ENCODE data around the gene INTS11. TPM values are rescaled to one million over a fixed set of nuclear protein-coding genes. Genes with fewer than 3 reads are reported as not detected.

Gene INTS11
- total and polyA plus RNA-seq, 2 donors (not counting 1 experiment from before 2014, with no cell fraction given): 149 to 245 TPM

DNA sequence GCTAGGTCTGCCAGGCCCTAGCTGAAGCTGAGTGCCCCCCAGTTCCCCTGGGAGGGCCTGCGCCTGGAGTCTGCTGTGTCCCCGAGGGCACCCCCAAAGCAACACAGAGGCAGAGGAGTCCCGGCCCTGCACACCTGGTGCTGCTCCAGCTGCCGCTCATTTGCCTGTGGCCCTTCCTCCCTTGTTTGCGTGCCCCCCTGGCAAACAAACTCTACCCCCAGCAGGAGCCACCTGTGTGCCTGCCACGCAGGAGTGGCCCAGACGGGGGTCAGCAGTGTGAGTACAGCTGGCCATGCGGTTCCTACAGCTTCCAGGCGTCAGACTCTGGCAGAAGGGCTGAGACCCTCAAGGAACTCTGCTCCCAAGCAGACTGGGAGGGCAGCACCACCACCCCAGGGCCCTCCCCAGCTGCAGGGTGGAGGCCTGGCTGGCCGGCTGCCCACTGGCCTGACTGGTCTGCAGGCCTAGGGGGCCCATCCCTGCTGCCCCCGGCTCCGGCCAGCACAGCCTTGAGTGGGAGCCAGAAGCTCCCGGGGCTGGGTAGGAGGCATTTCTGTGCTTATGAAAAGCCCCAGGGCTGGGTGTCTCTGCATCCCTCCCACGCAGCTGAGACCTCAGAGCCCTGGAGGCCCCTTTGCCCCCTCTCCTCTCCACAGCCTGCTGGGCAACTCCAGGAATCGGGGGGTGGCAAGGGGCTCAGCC lies 6.1 kb upstream of the INTS11 start:
- Histone ChIP-seq H3K4me3 (ENCODE audit: control extremely low read depth in 1 of 5, extremely low read depth in 1 of 5, insufficient read depth in 1 of 5, low read depth in 2 of 5, low read length in 4 of 5) (no peak overlapping the region), H3K9me3 (ENCODE audit: control extremely low read depth in 1 of 3, control insufficient read depth in 2 of 3, insufficient read depth in 1 of 3, low read length in 2 of 3) (peaks cover 0 to 16% (median 0%) of the 10 kb centered on the region in 3 donors), H3K27ac (ENCODE audit: low read length in 2 of 2) (peak overlapping the region in 1 of 2 donors; percentile 44), H2AFZ (ENCODE audit: insufficient read depth, low read depth, low read length, poor library complexity, severe bottlenecking) (no peak overlapping the region), H3K9ac (ENCODE audit: low read length) (no peak overlapping the region), H3K79me2 (ENCODE audit: control insufficient read depth, insufficient read depth, low read length) (peaks cover 6% of the 10 kb centered on the region), H3K36me3 (replicated peaks in 1 of 2; ENCODE audit: control extremely low read depth in 1 of 2, control insufficient read depth in 1 of 2, extremely low read depth in 1 of 2, insufficient read depth in 2 of 2, low read length in 1 of 2) (peaks cover 0 to 4% of the 10 kb centered on the region in 2 experiments), H4K20me1 (ENCODE audit: control insufficient read depth, insufficient read depth, low read length, poor library complexity, severe bottlenecking) (peaks cover 7% of the 10 kb centered on the region), H3K4me1 (ENCODE audit: control insufficient read depth in 2 of 2, insufficient read depth in 2 of 2, low read length in 2 of 2) (peaks cover 7 to 24% of the 10 kb centered on the region in 2 donors), H3K4me2 (replicated peaks; ENCODE audit: low read depth, low read length, poor library complexity, severe bottlenecking) (peak overlapping the region; percentile 51), H3K27me3 (replicated peaks in 1 of 4; ENCODE audit: control extremely low read depth in 1 of 4, control insufficient read depth in 3 of 4, insufficient read depth in 4 of 4, low read length in 3 of 4) (no peaks in the 10 kb centered on the region)
- POLR2A ChIA-PET: no interaction called here
- CTCF ChIA-PET: no interaction called here
- ATAC-seq (ENCODE audit: low read depth) (peak; percentile 36), DNase-seq (no peak)
- Mint-ChIP-seq H3K27ac (peak overlapping the region; percentile 59), H3K27me3 (no peaks in the 10 kb centered on the region), H3K9me3 (ENCODE audit: insufficient read depth) (no peaks in the 10 kb centered on the region), H3K4me1 (peaks cover 15% of the 10 kb centered on the region), H3K4me3 (peak overlapping the region; percentile 37)
- TF ChIP-seq, protein P1, sequence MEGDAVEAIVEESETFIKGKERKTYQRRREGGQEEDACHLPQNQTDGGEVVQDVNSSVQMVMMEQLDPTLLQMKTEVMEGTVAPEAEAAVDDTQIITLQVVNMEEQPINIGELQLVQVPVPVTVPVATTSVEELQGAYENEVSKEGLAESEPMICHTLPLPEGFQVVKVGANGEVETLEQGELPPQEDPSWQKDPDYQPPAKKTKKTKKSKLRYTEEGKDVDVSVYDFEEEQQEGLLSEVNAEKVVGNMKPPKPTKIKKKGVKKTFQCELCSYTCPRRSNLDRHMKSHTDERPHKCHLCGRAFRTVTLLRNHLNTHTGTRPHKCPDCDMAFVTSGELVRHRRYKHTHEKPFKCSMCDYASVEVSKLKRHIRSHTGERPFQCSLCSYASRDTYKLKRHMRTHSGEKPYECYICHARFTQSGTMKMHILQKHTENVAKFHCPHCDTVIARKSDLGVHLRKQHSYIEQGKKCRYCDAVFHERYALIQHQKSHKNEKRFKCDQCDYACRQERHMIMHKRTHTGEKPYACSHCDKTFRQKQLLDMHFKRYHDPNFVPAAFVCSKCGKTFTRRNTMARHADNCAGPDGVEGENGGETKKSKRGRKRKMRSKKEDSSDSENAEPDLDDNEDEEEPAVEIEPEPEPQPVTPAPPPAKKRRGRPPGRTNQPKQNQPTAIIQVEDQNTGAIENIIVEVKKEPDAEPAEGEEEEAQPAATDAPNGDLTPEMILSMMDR (IDR thresholded peaks at IDR 0.05): no peak
- no peak for TF ChIP-seq EZH2 (IDR thresholded peaks at IDR 0.05; ENCODE audit: borderline replicate concordance, insufficient read depth, low read depth, low read length, poor library complexity, severe bottlenecking)
- 44% methylated on average over 14 of the region's 15 CpGs for WGBS (ENCODE audit: insufficient coverage)
- intact Hi-C loops (cut with micrococcal nuclease): no loop called here
